PC-9 (cell line): Measurements from ENCODE around the gene ACACA.
"Not testable (repeated sequence)": the region's sequence is repeated elsewhere in the genome, so short reads cannot be mapped to it uniquely, and the experiment has no call there.

Experiments
- EZH2 ChIP-seq: fragments of 200-600 bp; sonication (generic); IDR thresholded peaks from 2 replicates; pipeline ENCODE4 v1.8.0; 2017; ENCODE audit warnings: antibody characterized with exemption, low read depth
- TF ChIP-seq, protein P1 (sequence below): fragments of 200-600 bp; sonication (generic); conservative IDR thresholded peaks from 2 replicates; pipeline ENCODE4 v1.6.1; 2017; ENCODE audit warnings: mixed run types, antibody characterized with exemption, mild to moderate bottlenecking, moderate library complexity

DNA sequence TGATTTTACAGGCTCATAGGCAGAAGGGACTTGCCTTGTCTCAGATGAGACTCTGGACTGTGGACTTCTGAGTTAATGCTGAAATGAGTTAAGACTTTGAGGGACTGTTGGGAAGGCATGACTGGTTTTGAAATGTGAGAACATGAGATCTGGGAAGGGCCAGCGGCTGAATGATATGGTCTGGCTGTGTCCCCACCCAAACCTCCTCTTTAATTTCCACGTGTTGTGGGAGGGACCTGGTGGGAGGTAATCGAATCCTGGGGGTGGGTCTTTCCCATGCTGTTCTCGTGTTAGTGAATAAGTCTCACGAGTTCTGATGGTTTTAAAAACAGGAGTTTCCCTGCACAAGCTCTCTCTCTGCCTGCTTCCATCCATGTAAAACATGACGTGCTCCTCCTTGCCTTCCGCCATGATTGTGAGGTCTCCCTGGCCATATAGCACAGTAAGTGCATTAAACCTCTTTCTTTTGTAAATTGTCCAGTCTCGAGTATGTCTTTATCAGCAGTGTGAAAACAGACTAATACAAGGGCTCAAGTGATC lies 59.7 kb downstream of the ACACA start:
- TF ChIP-seq, protein P1, sequence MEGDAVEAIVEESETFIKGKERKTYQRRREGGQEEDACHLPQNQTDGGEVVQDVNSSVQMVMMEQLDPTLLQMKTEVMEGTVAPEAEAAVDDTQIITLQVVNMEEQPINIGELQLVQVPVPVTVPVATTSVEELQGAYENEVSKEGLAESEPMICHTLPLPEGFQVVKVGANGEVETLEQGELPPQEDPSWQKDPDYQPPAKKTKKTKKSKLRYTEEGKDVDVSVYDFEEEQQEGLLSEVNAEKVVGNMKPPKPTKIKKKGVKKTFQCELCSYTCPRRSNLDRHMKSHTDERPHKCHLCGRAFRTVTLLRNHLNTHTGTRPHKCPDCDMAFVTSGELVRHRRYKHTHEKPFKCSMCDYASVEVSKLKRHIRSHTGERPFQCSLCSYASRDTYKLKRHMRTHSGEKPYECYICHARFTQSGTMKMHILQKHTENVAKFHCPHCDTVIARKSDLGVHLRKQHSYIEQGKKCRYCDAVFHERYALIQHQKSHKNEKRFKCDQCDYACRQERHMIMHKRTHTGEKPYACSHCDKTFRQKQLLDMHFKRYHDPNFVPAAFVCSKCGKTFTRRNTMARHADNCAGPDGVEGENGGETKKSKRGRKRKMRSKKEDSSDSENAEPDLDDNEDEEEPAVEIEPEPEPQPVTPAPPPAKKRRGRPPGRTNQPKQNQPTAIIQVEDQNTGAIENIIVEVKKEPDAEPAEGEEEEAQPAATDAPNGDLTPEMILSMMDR: not testable (repeated sequence)
- TF ChIP-seq EZH2: not testable (repeated sequence)
